WTC11 (cell line): ENCODE data around the gene ZNF428.

Source experiments
- ATF2 ChIP-seq: sonication (generic); formaldehyde crosslinking; IDR thresholded peaks from 2 replicates; pipeline ENCODE4 v1.8.1; 2022; ENCODE audit warnings: low read depth, missing genetic modification reagents, borderline replicate concordance
- CBFB ChIP-seq: sonication (generic); formaldehyde crosslinking; IDR thresholded peaks from 2 replicates; pipeline ENCODE4 v1.8.1; 2022; ENCODE audit warnings: mild to moderate bottlenecking, low read depth, missing genetic modification reagents
- CTCF ChIP-seq: fragments of 200-600 bp; IDR thresholded peaks from 2 replicates; pipeline ENCODE4 v1.8.0; 2022; ENCODE audit warnings: antibody characterized with exemption
- E2F4 ChIP-seq: sonication (generic); formaldehyde crosslinking; IDR thresholded peaks from 2 replicates; pipeline ENCODE4 v1.8.1; 2022; ENCODE audit warnings: low read depth, mild to moderate bottlenecking, moderate library complexity, missing genetic modification reagents, borderline replicate concordance
- ELF4 ChIP-seq: sonication (generic); formaldehyde crosslinking; IDR thresholded peaks from 2 replicates; pipeline ENCODE4 v1.8.1; 2022; ENCODE audit warnings: low read depth, mild to moderate bottlenecking, moderate library complexity, missing genetic modification reagents
- JUN ChIP-seq: sonication (generic); formaldehyde crosslinking; IDR thresholded peaks from 2 replicates; pipeline ENCODE4 v1.8.0; 2023; ENCODE audit warnings: mild to moderate bottlenecking, missing genetic modification reagents
- MAX ChIP-seq: sonication (generic); formaldehyde crosslinking; IDR thresholded peaks from 2 replicates; pipeline ENCODE4 v1.8.0; 2022; ENCODE audit warnings: mild to moderate bottlenecking, missing genetic modification reagents
- TF ChIP-seq, protein P1 (sequence below): sonication (generic); formaldehyde crosslinking; IDR thresholded peaks from 2 replicates; pipeline ENCODE4 v1.8.0; 2022; ENCODE audit warnings: mild to moderate bottlenecking, missing genetic modification reagents

- TF ChIP-seq CTCF (no peak), ELF4 (CRISPR knock-in tag) (no peak), ATF2 (CRISPR knock-in tag) (no peak), CBFB (no peak), E2F4 (no peak), MAX (no peak), JUN (CRISPR knock-in tag) (no peak)
- TF ChIP-seq, protein P1, sequence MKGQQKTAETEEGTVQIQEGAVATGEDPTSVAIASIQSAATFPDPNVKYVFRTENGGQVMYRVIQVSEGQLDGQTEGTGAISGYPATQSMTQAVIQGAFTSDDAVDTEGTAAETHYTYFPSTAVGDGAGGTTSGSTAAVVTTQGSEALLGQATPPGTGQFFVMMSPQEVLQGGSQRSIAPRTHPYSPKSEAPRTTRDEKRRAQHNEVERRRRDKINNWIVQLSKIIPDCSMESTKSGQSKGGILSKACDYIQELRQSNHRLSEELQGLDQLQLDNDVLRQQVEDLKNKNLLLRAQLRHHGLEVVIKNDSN (CRISPR knock-in tag) = no peak
Measured at GRCh38 chr19:43560687-43561086, 58.7 kb downstream of the ZNF428 start.
